T-helper 22 cell (primary cell): ENCODE data around the gene SYNPO.
A peak's percentile ranks its signal among the peaks of the same experiment; 100 is the strongest.

Experiments used
- DNase-seq: peaks from one replicate; pipeline ENCODE4 v3.0.0-alpha.2; 2020; ENCODE audit warnings: low read depth

The SYNPO gene

GRCh38 chr5:150700246-150700593, 59.8 kb downstream of the SYNPO start:
- no peak for DNase-seq

DNA sequence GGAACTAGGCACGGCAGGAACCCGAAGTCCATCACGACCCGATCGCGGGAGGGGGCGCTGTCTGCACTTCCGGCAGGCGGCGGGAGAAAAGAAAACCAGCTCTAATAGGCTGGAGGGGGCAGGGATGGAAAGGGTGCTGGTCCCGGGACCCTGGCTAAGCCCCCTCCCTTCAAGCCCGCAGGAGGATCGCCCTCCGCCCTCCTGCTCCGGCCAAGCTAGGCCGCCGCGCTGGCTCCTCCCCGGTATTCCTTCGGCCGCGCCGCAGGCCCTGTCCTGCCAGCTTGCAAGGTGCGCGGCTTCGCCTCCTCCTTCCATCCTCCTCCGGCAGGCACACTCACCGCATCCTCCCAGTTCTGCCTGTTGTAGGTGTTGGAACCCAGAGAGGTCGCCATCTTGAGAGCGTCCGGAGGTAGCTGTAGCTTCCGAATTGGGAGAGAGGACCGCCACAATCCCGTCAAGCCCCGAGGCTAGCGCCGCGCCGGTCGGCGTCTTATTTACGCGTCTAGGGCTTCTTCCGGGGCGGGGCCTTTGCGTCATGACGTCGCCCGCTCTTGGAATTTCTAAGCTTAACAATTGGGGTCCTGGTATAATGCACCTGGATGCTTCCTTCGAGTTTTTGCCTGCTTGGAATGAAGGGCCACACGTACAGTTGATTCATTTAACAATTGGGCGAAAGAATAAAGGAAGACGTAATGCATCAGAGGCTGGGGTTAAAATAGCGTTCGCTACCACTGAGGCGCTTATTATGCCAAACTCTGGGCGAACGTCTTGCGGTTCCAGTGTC, 60.3 kb downstream of the SYNPO start, which contains the start of gene RBM22:
Gene RBM22, minus strand, starts transcription at position 469 of the 784 bp plus-strand sequence. Its CDS starts 77 bp downstream, at position 392.
- peak; percentile 87 for DNase-seq

GRCh38 chr5:150703762-150704161, 63.3 kb downstream of the SYNPO start:
- DNase-seq: no peak

- DNase-seq: no peak
Observed at GRCh38 chr5:150706776-150707390, 66.4 kb downstream of the SYNPO start.
